Suprapubic skin (tissue), 4 donors: ENCODE results near the gene IGF2BP2. TPM values are rescaled to one million over a fixed set of nuclear protein-coding genes. Genes with fewer than 3 reads are reported as not detected.

Experiments
- DNase-seq, 2 donors: peaks; one replicate each; pipeline ENCODE4 v3.0.0-alpha.2; 2019; ENCODE audit warnings: low spot score in 2 of 2
- H3K27ac ChIP-seq: fragments of 200-600 bp; sonication (generic); one replicate; pipeline ENCODE4 v1.5.1; 2019
- H3K27me3 ChIP-seq: fragments of 200-600 bp; sonication (generic); one replicate; pipeline ENCODE4 v1.5.1; 2019
- H3K36me3 ChIP-seq: fragments of 200-600 bp; sonication (generic); one replicate; pipeline ENCODE4 v1.5.1; 2019
- H3K4me1 ChIP-seq: fragments of 200-600 bp; sonication (generic); one replicate; pipeline ENCODE4 v1.5.1; 2019
- H3K4me3 ChIP-seq: fragments of 200-600 bp; sonication (generic); one replicate; pipeline ENCODE4 v1.5.1; 2019; ENCODE audit warnings: mild to moderate bottlenecking
- H3K9me3 ChIP-seq: fragments of 200-600 bp; sonication (generic); one replicate; pipeline ENCODE4 v1.5.1; 2019
- CTCF ChIP-seq, 2 donors: fragments of 200-600 bp in 1 of 2; fragments of 450-650 bp in 1 of 2; sonication (generic) in 1 of 2; IDR thresholded peaks; one replicate each; pipeline ENCODE4 v1.5.1; 2016 to 2019; ENCODE audit warnings: antibody characterized with exemption in 2 of 2, mild to moderate bottlenecking in 1 of 2, moderate library complexity in 1 of 2
- EP300 ChIP-seq: sonication (generic); formaldehyde crosslinking; IDR thresholded peaks from one replicate; pipeline ENCODE4 v1.6.1; 2017; ENCODE audit warnings: antibody characterized with exemption
- POLR2A ChIP-seq, 2 donors: fragments of 450-650 bp; IDR thresholded peaks; one replicate each; pipeline ENCODE4 v1.6.1; 2017; ENCODE audit warnings: antibody characterized with exemption in 2 of 2, mild to moderate bottlenecking in 2 of 2, moderate library complexity in 2 of 2
- POLR2AphosphoS5 ChIP-seq, 3 donors: sonication (generic); formaldehyde crosslinking; IDR thresholded peaks; one replicate each; pipeline ENCODE4 v1.6.1; 2017; ENCODE audit warnings: antibody characterized with exemption in 3 of 3
- WGBS: methylation state at CpG from one replicate; pipeline ENCODE4 v1.1.5; 2018; 5-methylcytosine and 5-hydroxymethylcytosine counted together
- total RNA-seq, 4 donors: library from RNA; depleted of rRNA; stranded (reverse); fragments of >200 nt; gene quantifications; one replicate each; pipeline ENCODE4 v1.1.0, GENCODE V29; 2016

Gene IGF2BP2
- total RNA-seq, 4 donors from 2014 or later, result 7.6 to 29.9 (median 8.4) TPM

- no peaks in the 10 kb centered on the region for H3K27me3 ChIP-seq
- WGBS, result 100% methylated on average over 2 of the region's 2 CpGs
- no peak overlapping the region for H3K27ac ChIP-seq
- no peak overlapping the region for H3K4me3 ChIP-seq
- H3K36me3 ChIP-seq, result no peaks in the 10 kb centered on the region
- H3K9me3 ChIP-seq, result no peaks in the 10 kb centered on the region
- no peak for TF ChIP-seq EP300
- TF ChIP-seq POLR2AphosphoS5 (IDR thresholded peaks at IDR 0.05), result no peak
- no peak for TF ChIP-seq CTCF (IDR thresholded peaks at IDR 0.05)
- TF ChIP-seq POLR2A (IDR thresholded peaks at IDR 0.05), result no peak
- no peak for DNase-seq
- no peaks in the 10 kb centered on the region for H3K4me1 ChIP-seq
Observed at GRCh38 chr3:185691622-185692021, 133.2 kb downstream of the IGF2BP2 start.

DNA sequence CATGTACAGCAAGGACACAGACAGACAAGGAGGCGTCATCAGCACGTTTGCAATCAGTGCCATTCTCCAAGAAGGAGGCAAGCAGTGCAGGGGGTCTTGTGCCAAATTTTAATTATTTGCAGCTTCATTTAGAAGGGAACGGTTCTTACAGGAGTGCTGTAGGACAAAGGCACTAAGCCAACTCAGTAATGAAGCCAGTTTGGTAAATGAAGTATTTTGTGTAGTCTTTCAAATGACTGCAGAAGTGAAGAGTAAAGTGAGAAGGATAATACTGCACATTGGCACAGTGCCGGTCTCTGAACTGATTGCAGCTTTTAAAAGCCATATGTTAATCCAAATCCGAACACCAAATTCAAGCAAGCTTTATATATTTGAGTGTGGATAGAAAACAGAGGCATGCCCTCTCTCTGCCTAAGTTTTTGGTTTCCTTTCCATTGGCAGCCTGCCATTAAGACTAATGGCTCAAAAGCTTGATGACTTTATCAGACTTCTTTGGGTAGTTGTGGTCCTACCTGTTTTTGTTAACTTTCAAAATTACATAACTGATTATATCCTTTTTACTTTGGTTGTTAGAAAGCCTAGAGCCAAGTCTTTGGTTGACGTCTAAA lies 137.5 kb downstream of the IGF2BP2 start:
- TF ChIP-seq POLR2AphosphoS5 (IDR thresholded peaks at IDR 0.05) (no peak), EP300 (no peak), POLR2A (IDR thresholded peaks at IDR 0.05) (no peak), CTCF (IDR thresholded peaks at IDR 0.05) (no peak)
- H3K4me1 ChIP-seq, result no peaks in the 10 kb centered on the region
- no peaks in the 10 kb centered on the region for H3K9me3 ChIP-seq
- H3K27ac ChIP-seq, result no peak overlapping the region
- WGBS, result 51% methylated on average over 6 of the region's 6 CpGs
- no peaks in the 10 kb centered on the region for H3K27me3 ChIP-seq
- no peak overlapping the region for H3K4me3 ChIP-seq
- H3K36me3 ChIP-seq, result peaks cover 6% of the 10 kb centered on the region
- DNase-seq, result no peak

DNA sequence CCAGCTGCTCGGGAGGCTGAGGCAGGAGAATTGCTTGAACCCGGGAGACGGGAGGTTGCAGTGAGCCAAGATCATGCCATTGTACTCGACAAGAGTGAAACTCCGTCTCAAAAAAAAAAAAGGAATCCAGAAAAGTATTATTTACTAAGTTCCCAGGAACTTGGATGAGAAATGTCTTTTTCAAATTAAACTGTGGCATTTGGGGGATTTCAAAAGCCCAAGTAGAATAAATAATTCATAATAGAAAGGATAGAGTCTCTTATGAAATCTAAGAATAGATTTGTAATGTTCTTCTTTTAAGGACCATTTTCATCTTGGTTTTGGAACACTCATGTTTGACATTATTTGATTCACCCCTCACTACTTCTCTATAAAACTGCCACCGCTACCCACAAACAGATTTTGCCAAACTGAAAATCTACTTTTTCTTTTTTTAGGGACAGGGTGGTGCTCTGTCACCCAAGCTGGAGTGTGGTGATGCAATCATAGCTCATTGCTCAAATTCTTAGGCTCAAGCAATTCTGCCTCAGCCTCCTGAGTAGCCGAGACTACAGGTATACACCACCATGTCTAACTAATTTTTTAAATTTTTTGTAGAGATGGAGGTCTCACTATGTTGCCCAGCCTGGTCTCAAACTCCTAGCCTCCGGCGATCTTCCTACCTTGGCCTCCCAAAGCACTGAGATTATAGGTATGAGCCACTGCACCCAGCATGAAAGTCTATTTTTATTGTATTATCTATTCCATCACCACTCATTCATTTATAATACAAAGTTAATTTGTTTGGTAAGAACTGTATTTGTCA lies 139.4 kb downstream of the IGF2BP2 start:
- DNase-seq, result no peak
- Histone ChIP-seq H3K27me3 (no peaks in the 10 kb centered on the region), H3K9me3 (no peaks in the 10 kb centered on the region), H3K4me3 (no peak overlapping the region), H3K4me1 (no peaks in the 10 kb centered on the region), H3K27ac (no peak overlapping the region), H3K36me3 (peaks cover 6% of the 10 kb centered on the region)
- TF ChIP-seq POLR2A (IDR thresholded peaks at IDR 0.05) (no peak), POLR2AphosphoS5 (IDR thresholded peaks at IDR 0.05) (no peak), EP300 (no peak), CTCF (IDR thresholded peaks at IDR 0.05) (no peak)
- WGBS, result 90% methylated on average over 9 of the region's 9 CpGs

DNA sequence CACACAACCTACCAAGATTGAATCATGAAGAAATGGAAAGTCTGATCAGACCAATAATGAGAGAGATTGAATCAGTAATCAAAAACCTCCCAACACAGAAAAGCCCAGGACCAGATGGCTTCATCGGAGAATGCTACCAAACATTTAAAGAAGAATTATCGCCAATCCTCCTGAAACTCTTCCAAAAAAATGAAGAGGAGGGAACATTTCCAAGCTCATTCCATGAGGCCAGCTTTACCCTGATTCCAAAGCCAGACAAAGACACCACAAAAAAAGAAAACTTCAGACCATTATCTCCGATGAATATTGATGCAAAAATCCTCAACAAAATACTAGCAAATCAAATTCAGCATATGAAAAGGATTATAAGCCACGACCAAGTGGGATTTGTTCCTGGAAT lies 144.6 kb downstream of the IGF2BP2 start:
- DNase-seq, result no peak
- H3K27ac ChIP-seq, result no peak overlapping the region
- 61% methylated on average over 4 of the region's 4 CpGs for WGBS
- H3K36me3 ChIP-seq, result no peaks in the 10 kb centered on the region
- H3K4me3 ChIP-seq, result no peak overlapping the region
- H3K9me3 ChIP-seq, result no peaks in the 10 kb centered on the region
- TF ChIP-seq EP300 (no peak), POLR2A (IDR thresholded peaks at IDR 0.05) (no peak), POLR2AphosphoS5 (IDR thresholded peaks at IDR 0.05) (no peak), CTCF (IDR thresholded peaks at IDR 0.05) (no peak)
- no peaks in the 10 kb centered on the region for H3K27me3 ChIP-seq
- no peaks in the 10 kb centered on the region for H3K4me1 ChIP-seq

GRCh38 chr3:185678027-185678426 lies 146.8 kb downstream of the IGF2BP2 start:
- DNase-seq, result no peak
- Histone ChIP-seq H3K36me3 (no peaks in the 10 kb centered on the region), H3K27me3 (no peaks in the 10 kb centered on the region), H3K27ac (no peak overlapping the region), H3K4me1 (no peaks in the 10 kb centered on the region), H3K9me3 (no peaks in the 10 kb centered on the region), H3K4me3 (no peak overlapping the region)
- 97% methylated on average over 1 of the region's 1 CpG for WGBS
- TF ChIP-seq POLR2AphosphoS5 (IDR thresholded peaks at IDR 0.05) (no peak), POLR2A (IDR thresholded peaks at IDR 0.05) (no peak), CTCF (IDR thresholded peaks at IDR 0.05) (no peak), EP300 (no peak)
